ENCODE data around the gene CORO6.
"Not testable (repeated sequence)": the region's sequence is repeated elsewhere in the genome, so short reads cannot be mapped to it uniquely, and the experiment has no call there.

Gene CORO6

DNA sequence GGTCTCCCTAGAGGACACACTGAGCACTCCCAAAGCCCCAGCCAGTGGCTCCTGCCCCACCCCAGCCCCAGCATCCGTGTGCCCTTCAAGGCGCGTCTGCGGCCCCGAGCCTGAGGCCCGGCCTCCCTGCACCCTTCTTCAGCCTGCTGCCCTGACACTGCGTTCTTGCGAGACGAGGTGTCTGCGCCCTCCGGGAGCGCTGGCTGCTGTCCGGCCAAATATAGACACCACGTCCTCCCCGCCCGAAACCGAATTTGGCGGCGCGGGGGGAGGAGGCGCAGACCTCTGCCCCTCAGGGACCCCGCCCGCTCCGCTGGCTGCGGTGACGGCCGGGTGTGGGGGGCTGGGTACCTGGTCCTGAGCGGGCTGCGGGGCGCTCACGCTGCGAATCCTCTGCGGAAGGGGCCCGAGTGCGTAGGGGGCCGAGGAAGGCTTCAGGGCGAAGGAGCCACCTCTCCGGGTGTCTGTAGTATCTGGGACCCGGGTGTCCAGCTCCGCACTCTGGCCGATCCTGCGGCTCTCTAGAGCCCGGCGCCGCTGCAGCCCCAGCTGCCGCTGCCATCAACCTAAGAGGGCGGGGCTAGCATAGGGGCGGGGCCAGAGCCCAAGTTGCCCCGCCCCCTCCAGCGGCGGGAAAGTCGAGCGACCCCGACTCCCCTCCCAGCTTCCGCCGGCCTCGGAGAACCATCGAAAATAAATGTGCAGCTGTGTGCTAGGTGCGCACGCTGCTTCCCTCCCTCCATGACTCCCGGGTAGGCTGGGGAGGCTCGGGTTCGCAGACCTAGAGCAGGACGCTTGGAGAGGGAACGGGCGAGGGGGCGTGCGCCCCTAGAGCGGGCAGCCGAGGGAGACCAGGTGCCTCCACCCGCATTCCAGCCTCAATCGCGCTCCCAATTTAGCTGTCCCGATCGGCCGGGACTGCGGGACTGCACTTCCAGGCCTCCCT lies at the start of gene CORO6:
CORO6 (minus strand) TSS at position 576 of the 946 bp plus-strand sequence. CDS start 1,491 bp downstream, outside the sequence.
- peak; percentile 85 for DNase-seq

GRCh38 chr17:29671661-29672060 lies 48.9 kb upstream of the CORO6 start:
- no peak for DNase-seq

- DNase-seq: no peak
Observed at GRCh38 chr17:29669266-29669665, 46.6 kb upstream of the CORO6 start.

GRCh38 chr17:29667969-29668368 lies 45.3 kb upstream of the CORO6 start:
- no peak for DNase-seq

- DNase-seq: no peak
Observed at GRCh38 chr17:29665481-29665810, 42.7 kb upstream of the CORO6 start.

DNA sequence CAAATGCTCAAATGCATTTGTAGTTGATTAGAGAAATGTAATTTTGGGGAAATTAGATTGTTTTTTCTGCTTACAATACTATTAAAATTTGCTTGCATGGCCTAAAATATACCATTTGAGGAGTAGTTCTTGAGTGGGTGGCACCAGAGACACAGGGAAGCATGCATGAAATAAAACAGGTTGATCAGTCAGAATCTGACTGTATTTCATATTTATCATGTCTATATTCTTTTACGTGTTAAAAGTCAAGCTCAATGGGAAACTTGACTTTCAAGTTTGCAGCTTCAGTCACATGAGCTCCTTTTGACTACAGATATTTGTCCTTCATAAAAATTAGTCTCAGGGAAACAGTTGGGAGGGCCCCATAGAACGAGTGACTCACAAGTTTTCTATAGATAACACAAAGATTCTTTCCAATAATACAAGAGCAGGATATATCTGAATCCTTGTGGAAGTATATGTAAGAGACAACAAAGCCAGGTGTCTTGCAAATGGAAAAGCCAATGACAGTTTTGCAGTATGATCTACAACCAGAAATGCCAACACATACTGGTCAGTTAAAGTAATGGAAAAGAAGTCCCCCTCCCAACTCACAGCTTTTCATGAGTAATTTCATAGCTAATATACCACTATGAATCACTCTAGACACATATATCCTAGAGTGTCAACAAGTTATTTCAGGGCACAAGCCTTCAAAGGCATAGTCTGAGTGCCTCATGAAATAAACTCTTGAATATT lies 42.2 kb upstream of the CORO6 start:
- DNase-seq: no peak

DNA sequence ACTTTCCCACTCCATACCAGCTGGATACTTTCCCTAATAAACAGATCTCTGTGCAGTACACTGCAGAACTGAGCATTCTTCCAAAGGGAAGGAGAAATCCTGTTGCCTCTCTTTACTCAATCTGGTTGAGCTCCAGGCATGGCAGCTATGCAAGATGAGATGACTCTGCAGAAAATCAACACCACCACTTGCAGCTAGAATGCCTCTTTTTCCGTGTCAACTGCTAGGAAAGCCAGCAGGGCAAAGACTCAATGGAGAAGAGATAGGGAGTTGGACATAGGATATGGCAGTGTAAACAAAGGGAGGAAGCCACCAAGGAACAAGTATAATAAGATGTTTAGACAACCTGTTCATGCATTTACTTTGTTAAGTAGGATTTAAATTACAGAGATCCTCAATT lies 40.4 kb upstream of the CORO6 start:
- DNase-seq: no peak

DNA sequence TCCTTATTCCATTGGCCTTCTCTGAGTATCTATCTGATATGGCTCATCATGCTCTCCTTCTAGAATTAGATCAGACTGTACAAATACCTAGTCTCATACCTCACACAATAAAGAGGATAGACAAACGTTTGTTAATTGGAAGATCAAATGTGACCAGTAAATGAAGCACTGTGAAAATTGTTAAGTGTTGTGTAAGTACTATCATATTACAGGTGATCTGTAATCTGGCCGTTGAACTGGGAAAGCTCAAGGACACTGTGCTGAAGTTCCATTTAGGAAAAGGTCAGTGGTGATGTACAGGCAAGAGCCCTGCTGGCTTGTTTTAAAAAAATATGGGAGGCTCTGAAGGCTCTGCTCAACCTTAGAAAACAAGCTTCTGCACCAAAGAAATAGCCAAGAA lies 38.5 kb upstream of the CORO6 start:
- no peak for DNase-seq

DNA sequence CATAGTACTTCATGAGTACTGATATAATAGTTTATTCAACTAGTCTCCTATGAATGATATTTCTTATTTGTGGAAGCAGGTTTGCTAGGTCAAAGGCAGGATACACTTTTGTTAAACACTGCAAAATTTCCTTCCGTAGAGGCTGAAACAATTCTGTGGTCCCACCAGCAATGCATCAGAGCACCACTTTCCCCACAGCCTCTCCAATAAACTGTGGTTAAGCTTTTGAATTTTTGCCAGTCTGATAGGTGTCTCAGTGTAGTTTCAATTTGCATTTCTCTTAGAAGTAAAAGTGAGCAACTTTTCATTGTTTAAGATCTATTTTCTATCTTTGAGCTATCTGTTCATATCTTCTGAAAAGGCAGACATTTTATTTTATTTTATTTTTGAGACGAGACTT lies 36.4 kb upstream of the CORO6 start:
- no peak for DNase-seq

DNA sequence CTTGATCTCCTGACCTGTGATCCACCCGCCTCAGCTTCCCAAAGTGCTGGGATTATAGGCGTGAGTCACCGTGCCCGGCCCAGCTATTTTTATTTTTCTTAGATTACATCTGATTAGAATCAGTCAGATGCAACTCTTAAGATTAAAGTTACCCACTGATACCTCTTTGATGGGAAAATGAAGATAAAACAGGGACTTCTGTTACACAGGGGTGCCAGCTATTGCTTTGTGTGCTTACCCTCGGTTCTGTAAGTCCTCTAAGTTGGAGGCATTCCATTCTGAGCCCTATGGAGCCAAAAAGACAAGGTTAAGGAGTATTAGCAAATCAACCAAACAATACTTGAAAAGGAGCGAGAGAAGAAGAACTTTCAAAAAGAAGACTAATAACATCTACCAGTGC lies 32.6 kb upstream of the CORO6 start:
- DNase-seq: no peak

DNA sequence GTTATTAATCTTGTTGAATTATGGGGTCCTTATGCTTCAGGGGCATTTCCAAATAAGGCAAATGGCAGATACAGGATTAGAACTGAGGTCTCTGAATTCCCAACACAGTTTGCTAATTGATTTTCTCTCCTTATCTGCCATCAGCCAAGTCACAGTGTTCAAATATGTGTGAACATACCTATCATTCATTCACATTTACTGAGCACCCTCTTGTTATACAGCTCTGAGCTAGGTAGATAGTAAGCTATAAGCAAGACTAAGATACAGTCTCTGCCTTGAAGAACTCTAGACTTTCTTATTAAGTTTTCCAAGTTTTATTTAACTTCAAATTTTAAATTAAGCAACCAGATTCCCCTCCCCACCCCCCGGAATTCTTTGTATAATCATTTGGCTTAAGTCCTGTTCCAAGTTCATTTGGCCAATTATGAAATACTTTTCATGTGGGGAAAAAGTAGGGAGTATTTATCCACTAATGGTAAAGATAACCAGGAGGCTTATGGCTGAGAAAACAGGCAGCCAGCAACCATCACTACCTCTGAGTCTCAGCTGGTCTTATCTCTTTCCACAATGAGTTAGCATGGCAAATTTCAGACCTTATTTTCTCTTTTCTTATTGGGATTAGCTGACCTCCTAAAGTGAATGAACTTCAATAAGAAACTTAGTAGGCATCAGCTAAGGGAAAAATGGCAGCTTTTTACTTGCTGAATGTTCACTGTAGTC lies 31.4 kb upstream of the CORO6 start:
- no peak for DNase-seq

- no peak for DNase-seq
Observed at GRCh38 chr17:29652976-29653375, 30.3 kb upstream of the CORO6 start.

GRCh38 chr17:29651913-29652312 lies 29.2 kb upstream of the CORO6 start:
- not testable (repeated sequence) for DNase-seq

- no peak for DNase-seq
Observed at GRCh38 chr17:29650396-29650795, 27.7 kb upstream of the CORO6 start.

GRCh38 chr17:29649359-29649758 lies 26.6 kb upstream of the CORO6 start:
- DNase-seq: no peak

- no peak for DNase-seq
Observed at GRCh38 chr17:29648005-29648404, 25.3 kb upstream of the CORO6 start.

- peak; percentile 47 for DNase-seq
Observed at GRCh38 chr17:29645515-29646051, 22.9 kb upstream of the CORO6 start.

GRCh38 chr17:29643817-29644160 lies 21.1 kb upstream of the CORO6 start:
- DNase-seq: no peak

DNA sequence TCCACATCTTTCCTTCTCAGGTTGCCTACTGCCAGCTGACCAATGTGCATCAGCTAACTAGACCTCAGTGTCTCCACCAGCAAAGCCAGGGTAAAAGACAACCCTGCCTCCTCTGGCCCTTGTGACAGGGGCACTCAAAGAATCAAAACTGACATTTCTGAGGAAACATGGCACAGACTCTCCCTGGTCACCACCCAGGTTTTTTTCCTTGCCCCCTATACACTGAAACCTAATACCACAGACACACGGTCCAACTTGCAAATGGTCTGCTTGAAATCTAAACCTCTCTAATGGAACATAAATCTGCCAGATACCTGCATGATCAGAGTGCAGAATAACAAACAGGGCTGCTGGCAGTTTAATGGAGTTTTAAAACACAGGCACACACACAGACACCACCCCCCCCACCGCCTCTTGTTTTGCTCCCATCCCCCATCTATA lies 19.5 kb upstream of the CORO6 start:
- no peak for DNase-seq

DNA sequence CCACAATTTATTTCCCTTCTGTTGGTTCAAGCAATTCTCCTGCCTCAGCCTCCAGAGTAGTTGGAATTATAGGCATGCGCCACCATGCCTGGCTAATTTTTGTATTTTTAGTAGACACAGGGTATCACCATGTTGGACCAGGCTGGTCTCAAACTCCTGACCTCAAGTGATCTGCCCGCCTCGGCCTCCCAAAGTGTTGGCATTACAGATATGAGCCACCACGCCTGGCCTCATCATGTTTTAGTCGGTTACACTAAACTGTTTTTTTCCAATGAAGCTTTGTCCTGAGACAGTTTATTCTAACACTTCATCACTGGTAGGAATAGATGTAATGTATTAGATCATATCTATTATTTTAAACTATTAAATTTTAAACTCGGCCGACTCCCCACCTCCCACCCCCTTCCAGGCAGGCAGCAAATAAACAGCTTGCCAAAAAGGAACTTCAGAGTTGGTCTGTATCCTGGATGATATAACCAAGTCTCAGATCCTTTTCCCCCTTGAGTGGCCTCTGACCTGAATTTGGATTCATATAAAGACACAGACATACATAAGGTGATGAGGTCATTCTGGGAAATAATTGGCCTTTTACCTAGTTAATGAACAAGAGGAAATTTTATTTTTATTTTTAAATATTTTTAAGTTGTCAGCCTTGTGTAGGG lies 18.4 kb upstream of the CORO6 start:
- DNase-seq: no peak

DNA sequence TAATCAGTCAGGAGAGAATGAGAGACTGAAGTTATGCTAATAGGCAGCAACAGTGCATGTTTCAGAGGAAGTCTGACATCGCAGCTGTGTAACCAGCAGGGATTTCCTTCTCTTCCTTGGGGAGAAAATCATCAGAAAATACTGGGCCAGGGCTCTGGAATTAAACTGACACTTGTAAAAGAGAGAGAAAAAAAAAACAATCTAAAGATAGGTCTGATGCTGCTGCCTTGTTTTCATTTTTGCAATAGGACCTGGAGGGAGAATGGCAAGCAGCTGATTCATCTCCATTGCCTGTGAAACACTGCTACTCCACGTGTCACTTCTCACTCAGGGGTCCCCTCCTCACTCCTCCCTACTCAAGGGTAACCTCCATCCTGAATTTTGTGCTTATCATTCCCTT lies 17.7 kb upstream of the CORO6 start:
- DNase-seq: no peak

DNA sequence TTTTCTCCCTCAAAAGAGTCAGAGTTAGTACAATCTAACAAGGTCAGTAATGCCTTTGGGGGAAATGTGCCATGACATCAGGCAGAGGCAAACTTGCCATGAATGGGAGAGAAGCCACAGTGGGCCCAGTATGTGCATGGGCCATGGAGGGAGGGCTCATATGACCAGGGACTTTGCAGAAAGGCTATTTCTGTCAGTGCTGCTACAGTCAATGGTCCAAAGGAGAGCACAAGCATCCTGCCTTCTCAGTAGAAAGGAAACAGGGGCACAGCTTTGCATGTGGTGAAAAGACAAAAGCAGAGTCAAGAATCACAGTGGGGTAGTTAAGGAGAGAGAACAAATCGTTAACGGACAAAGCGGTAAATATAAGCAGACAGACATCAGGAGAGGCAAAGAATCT lies 11.2 kb upstream of the CORO6 start:
- no peak for DNase-seq
